ENCODE measurements around the gene SGO2. TPM values are rescaled to one million over a fixed set of nuclear protein-coding genes. Genes with fewer than 3 reads are reported as not detected.

Gene SGO2
- total RNA-seq, 2 experiments from 2014 or later: 50.2 to 58.4 TPM

DNA sequence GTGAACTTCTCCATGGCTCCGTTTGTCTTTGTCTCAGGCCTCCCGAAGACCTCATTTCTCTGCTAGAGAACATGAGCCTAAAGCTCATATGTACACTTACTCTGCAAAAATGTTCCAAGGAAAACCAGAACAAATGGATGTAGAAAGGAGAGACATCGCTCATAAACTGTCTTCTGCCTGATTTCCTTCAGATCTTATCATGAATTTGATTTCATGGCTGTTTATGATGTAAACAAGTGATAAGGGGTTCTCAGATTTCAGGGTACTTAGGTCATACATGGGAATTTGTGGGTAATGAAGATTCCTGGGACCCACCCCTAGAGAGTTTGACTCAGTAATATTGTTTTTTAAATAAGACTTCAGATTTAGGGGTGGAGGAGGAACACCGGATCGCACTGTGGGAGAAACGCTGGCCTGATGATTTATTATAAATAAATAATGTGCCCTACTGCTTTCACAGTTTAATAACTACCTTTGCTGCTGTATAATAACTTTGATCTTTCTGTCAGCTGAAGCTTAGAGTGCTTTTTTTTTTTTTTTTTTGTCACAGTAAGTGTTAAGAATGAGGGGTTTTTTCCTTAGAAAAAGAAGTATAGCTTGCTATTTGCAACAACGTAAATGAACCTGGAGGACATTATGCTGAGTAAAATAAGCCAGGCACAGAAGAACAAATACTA is 74.7 kb downstream of the SGO2 start:
- CTCF ChIA-PET: no interaction called here
- DNase-seq: no peak
- Mint-ChIP-seq H3K9me3 (no peaks in the 10 kb centered on the region), H3K36me3 (ENCODE audit: low read depth) (no peaks in the 10 kb centered on the region), H3K27ac (no peak overlapping the region), H3K27me3 (no peaks in the 10 kb centered on the region), H3K4me3 (no peak overlapping the region), H3K4me1 (ENCODE audit: low read depth) (no peaks in the 10 kb centered on the region)
- POLR2A ChIA-PET: interaction anchor here (0.6 kb wide), 1 partner anchor 11 kb away, joined by 3 read pairs; no protein-coding TSS in a partner anchor
- no peak for ATAC-seq
- intact Hi-C loops (cut with micrococcal nuclease): no loop called here
- TF ChIP-seq, protein P1, sequence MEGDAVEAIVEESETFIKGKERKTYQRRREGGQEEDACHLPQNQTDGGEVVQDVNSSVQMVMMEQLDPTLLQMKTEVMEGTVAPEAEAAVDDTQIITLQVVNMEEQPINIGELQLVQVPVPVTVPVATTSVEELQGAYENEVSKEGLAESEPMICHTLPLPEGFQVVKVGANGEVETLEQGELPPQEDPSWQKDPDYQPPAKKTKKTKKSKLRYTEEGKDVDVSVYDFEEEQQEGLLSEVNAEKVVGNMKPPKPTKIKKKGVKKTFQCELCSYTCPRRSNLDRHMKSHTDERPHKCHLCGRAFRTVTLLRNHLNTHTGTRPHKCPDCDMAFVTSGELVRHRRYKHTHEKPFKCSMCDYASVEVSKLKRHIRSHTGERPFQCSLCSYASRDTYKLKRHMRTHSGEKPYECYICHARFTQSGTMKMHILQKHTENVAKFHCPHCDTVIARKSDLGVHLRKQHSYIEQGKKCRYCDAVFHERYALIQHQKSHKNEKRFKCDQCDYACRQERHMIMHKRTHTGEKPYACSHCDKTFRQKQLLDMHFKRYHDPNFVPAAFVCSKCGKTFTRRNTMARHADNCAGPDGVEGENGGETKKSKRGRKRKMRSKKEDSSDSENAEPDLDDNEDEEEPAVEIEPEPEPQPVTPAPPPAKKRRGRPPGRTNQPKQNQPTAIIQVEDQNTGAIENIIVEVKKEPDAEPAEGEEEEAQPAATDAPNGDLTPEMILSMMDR (IDR thresholded peaks at IDR 0.05): no peak

DNA sequence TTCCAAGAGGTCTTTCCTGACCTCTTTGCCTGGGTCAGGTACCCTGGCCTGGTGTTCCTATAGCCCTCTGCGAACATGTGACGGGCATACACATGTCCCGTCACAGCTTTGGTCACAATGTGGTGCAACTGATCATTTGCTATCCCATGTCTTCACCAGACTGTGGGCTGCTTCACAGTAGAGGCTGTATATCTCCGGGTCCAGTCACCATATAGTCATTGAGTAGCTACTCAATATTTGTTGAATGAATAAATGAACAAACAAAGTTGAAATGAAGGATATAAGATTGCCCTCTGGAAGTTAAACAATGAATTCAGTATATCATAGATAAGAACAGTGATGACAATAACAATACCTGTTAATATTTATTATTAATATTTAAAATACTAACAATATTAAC is 76.6 kb downstream of the SGO2 start:
- Mint-ChIP-seq H3K4me3 (no peak overlapping the region), H3K9me3 (no peaks in the 10 kb centered on the region), H3K4me1 (ENCODE audit: low read depth) (no peaks in the 10 kb centered on the region), H3K36me3 (ENCODE audit: low read depth) (no peaks in the 10 kb centered on the region), H3K27me3 (peaks cover 2% of the 10 kb centered on the region), H3K27ac (no peak overlapping the region)
- TF ChIP-seq, protein P1 (IDR thresholded peaks at IDR 0.05): no peak
- no peak for DNase-seq
- ATAC-seq: no peak
- ChIA-PET POLR2A (no interaction called here), CTCF (interaction anchor here (1.6 kb wide), 1 partner anchor 13 kb away, joined by 3 read pairs; no protein-coding TSS in a partner anchor)
- intact Hi-C loops (cut with micrococcal nuclease): no loop called here

DNA sequence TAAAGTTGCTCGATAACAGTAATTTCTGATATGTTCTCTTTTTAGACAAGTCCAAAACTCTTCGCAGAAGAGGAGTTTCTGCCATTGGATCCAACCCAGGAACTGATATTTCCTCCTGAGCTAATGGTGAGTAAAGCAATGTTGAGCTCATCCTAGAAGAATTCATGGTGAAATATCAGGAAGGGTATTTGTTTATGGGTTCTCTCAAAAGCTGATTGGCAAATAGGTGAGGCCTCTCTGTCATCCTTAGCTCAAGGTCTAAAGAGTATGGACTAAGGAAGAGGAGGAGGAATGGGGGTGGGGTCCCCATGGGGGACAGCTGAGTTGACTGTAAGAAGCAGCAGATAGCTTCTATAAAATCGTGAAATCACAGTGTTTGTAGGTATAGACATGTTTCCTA is 78.0 kb downstream of the SGO2 start:
- Mint-ChIP-seq H3K36me3 (ENCODE audit: low read depth) (no peaks in the 10 kb centered on the region), H3K27ac (no peak overlapping the region), H3K27me3 (peaks cover 5% of the 10 kb centered on the region), H3K4me3 (no peak overlapping the region), H3K9me3 (no peaks in the 10 kb centered on the region), H3K4me1 (ENCODE audit: low read depth) (no peaks in the 10 kb centered on the region)
- ChIA-PET POLR2A (no interaction called here), CTCF (interaction anchor here (0.7 to 1.6 kb wide), 3 partner anchors 12 to 429 kb away, joined by 3 read pairs; no protein-coding TSS in a partner anchor)
- ATAC-seq: no peak
- intact Hi-C loops (cut with micrococcal nuclease): no loop called here
- TF ChIP-seq, protein P1 (IDR thresholded peaks at IDR 0.05): no peak
- DNase-seq: no peak

DNA sequence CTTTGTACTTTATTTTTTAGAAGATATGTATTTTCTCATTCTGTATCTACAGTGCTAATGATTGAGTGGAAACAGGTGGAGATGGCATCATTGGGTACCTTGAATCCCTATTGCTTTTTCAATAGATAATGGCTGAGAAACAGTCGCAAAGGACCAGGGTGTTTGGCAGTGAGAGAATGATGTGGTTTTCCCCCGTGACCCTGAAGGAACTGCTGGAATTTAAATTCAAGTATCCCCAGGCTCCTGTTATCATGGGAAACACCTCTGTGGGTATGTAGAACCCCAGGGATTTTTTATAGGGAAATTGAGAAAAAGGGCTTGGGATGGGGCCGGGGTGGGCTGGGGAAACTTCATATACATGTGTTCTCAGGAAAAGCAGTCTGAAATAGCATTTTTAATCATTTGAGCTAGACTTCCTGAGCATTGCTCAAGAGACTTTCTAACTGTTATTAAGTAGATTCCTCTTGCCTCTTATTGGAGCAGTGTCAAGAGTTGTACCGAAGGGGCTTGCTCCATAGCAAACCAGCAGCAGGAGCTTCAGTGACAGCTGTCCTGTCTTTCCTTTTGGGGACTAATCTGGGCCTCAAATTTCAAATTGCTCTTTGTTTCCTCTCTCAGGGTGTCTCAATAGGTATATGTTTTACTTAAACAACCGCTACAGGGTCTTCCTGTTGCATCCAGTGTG is 78.7 kb downstream of the SGO2 start:
- Mint-ChIP-seq H3K4me3 (no peak overlapping the region), H3K27me3 (peaks cover 5% of the 10 kb centered on the region), H3K27ac (no peak overlapping the region), H3K4me1 (ENCODE audit: low read depth) (no peaks in the 10 kb centered on the region), H3K9me3 (no peaks in the 10 kb centered on the region), H3K36me3 (ENCODE audit: low read depth) (no peaks in the 10 kb centered on the region)
- POLR2A ChIA-PET: interaction anchor here (0.7 kb wide), 1 partner anchor 56 kb away, joined by 3 read pairs; no protein-coding TSS in a partner anchor
- TF ChIP-seq, protein P1 (IDR thresholded peaks at IDR 0.05): no peak
- DNase-seq: no peak
- CTCF ChIA-PET: no interaction called here
- intact Hi-C loops (cut with micrococcal nuclease): no loop called here
- no peak for ATAC-seq

DNA sequence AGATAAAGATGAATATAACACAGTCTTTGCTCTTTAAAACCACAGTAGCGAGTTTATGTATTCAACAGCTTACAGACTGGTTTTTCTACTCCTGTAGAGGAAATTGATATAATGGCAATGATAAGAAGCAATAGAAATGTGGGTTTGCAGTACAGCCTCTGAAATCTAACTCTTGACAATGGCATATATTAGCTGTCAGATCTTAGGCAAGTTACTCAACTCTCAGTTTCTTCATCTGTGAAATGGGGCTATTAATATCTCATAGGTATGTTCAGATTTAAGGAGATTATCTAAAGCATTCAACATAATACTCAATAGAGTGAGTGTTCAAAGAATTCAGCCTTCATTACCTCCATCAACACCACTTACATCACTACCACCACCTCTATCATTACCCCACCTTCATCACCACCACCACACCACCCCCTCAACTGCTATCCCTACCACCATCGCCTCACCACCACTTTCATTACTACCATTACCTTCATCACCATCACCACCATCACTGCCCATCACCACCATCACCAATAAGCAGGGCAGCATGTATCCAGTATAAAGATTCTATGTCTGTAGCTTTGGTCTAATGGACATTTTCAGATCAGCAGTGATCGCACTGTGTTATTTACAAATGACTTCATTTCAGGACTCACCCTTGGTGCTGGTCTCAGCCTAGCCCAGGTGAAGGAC is 82.5 kb downstream of the SGO2 start:
- no peaks in the 10 kb centered on the region for H3K9me3 Mint-ChIP-seq
- TF ChIP-seq, protein P1 (IDR thresholded peaks at IDR 0.05): no peak
- ChIA-PET POLR2A (no interaction called here), CTCF (no interaction called here)
- no peaks in the 10 kb centered on the region for H3K4me1 Mint-ChIP-seq (ENCODE audit: low read depth)
- no peak for ATAC-seq
- no peak overlapping the region for H3K4me3 Mint-ChIP-seq
- H3K36me3 Mint-ChIP-seq (ENCODE audit: low read depth): no peaks in the 10 kb centered on the region
- peaks cover 8% of the 10 kb centered on the region for H3K27me3 Mint-ChIP-seq
- intact Hi-C loops (cut with micrococcal nuclease): no loop called here
- no peak for DNase-seq
- no peak overlapping the region for H3K27ac Mint-ChIP-seq
